ENCODE measurements around the gene FSD2. TPM values are rescaled to one million over a fixed set of nuclear protein-coding genes. Genes with fewer than 3 reads are reported as not detected.

Gene FSD2
- total and polyA plus RNA-seq, 2 of the 8 experiments (the other 6 are each of a cell fraction or from before 2014, with no cell fraction given), result 0.02 TPM; not detected in 1

GRCh38 chr15:82831894-82832600, 26.2 kb upstream of the FSD2 start:
- no peak overlapping the region for H2BK12ac ChIP-seq (ENCODE audit: low read depth, low read length)
- POLR2A ChIA-PET (ENCODE audit: partially characterized antibody), result no interaction called here
- H4K5ac ChIP-seq (ENCODE audit: insufficient read length, low read depth, low read length), result no peak overlapping the region
- WGBS, 2 experiments (ENCODE audit: extremely low coverage in 1 of 2, insufficient coverage in 1 of 2, insufficient read length in 1 of 2, insufficient replicate concordance in 2 of 2, low coverage in 1 of 2, low lambda C conversion rate in 2 of 2, missing lambda C conversion rate in 1 of 2), result 90% methylated on average over 5 of the region's 5 CpGs; no CpG with 5 or more reads in 1 of the 2 experiments
- H3K36me3 ChIP-seq (ENCODE audit: control insufficient read depth in 2 of 4, insufficient read depth in 4 of 4, low read length in 3 of 4), result peaks cover 0 to 25% (median 9%) of the 10 kb centered on the region in 4 experiments; a peak in 6 of 8 replicates
- no peak overlapping the region for H3K14ac ChIP-seq (ENCODE audit: insufficient read length)
- H3K27ac ChIP-seq (ENCODE audit: low read depth, low read length), result no peak overlapping the region
- no peaks in the 10 kb centered on the region for H4K20me1 ChIP-seq (replicated peaks in 1 of 2; ENCODE audit: control insufficient read depth in 1 of 2, insufficient read depth in 2 of 2, low read length in 2 of 2)
- FAIRE-seq, result no peak
- H2BK5ac ChIP-seq (ENCODE audit: low read depth, low read length), result no peak overlapping the region
- H4K8ac ChIP-seq (ENCODE audit: extremely low read depth, insufficient read depth, low read length), result no peak overlapping the region
- H3K27me3 ChIP-seq (replicated peaks in 1 of 4; ENCODE audit: control insufficient read depth in 3 of 4, extremely low read depth in 1 of 4, insufficient read depth in 3 of 4, low read length in 3 of 4), result no peaks in the 10 kb centered on the region
- no peak overlapping the region for H3K23ac ChIP-seq (ENCODE audit: insufficient read length)
- H3K4me3 ChIP-seq (ENCODE audit: extremely low read depth in 1 of 4, insufficient read depth in 2 of 4, low read depth in 3 of 4, low read length in 4 of 4), result no peak overlapping the region
- H3K4me2 ChIP-seq (ENCODE audit: insufficient read depth in 1 of 2, low read depth in 2 of 2, low read length in 2 of 2), result no peak overlapping the region
- no peak overlapping the region for H3K56ac ChIP-seq (replicated peaks; ENCODE audit: insufficient read length, low read depth, low read length)
- no peak overlapping the region for H2AFZ ChIP-seq (ENCODE audit: low read length)
- H3K79me1 ChIP-seq (ENCODE audit: low read depth, low read length), result no peaks in the 10 kb centered on the region
- no peaks in the 10 kb centered on the region for H3K9me3 ChIP-seq (ENCODE audit: insufficient read depth in 2 of 2, low read depth in 1 of 2, low read length in 1 of 2)
- H2BK15ac ChIP-seq (ENCODE audit: low read length), result no peak overlapping the region
- H2BK20ac ChIP-seq (ENCODE audit: low read length), result no peak overlapping the region
- no peaks in the 10 kb centered on the region for H3K79me2 ChIP-seq (ENCODE audit: control insufficient read depth in 1 of 2, insufficient read depth in 2 of 2, low read length in 2 of 2)
- H4K91ac ChIP-seq (replicated peaks; ENCODE audit: insufficient read length, low read length), result no peak overlapping the region
- no peaks in the 10 kb centered on the region for H3K4me1 ChIP-seq (replicated peaks in 1 of 4; ENCODE audit: control insufficient read depth in 3 of 4, insufficient read depth in 4 of 4, low read length in 3 of 4)
- H2AK5ac ChIP-seq (ENCODE audit: low read depth, low read length), result no peak overlapping the region
- no peaks in the 10 kb centered on the region for H3K23me2 ChIP-seq (ENCODE audit: low read depth, low read length)
- DNase-seq (ENCODE audit: low read depth in 1 of 2, low spot score in 2 of 2), result no peak
- CTCF ChIA-PET (ENCODE audit: partially characterized antibody), result interaction anchor here (0.7 to 2.0 kb wide), 5 partner anchors 14 to 192 kb away, joined by 3 to 6 read pairs (median 4); partner anchors contain the start of gene RAMAC
- no peak overlapping the region for H2BK120ac ChIP-seq (replicated peaks; ENCODE audit: low read depth, low read length)
- H3K4ac ChIP-seq (replicated peaks; ENCODE audit: insufficient read length, low read depth, low read length), result no peak overlapping the region
- H3K18ac ChIP-seq (ENCODE audit: extremely low read depth, low read length), result no peak overlapping the region
- no peak overlapping the region for H3K9ac ChIP-seq (replicated peaks in 1 of 4; ENCODE audit: extremely low read depth in 1 of 4, low read depth in 3 of 4, low read length in 3 of 4)
- TF ChIP-seq CTBP2 (IDR thresholded peaks at IDR 0.05; ENCODE audit: borderline replicate concordance, insufficient read depth, insufficient read length, low read length) (no peak), CHD1 (IDR thresholded peaks at IDR 0.05; ENCODE audit: low read depth, low read length) (no peak), PHF8 (conservative IDR thresholded peaks at IDR 0.05; ENCODE audit: low read depth, low read length) (no peak), USF2 (IDR thresholded peaks at IDR 0.05; ENCODE audit: low read length) (no peak), MAFK (IDR thresholded peaks at IDR 0.05; ENCODE audit: low read depth, low read length) (no peak), TAF7 (optimal IDR thresholded peaks at IDR 0.05; ENCODE audit: borderline replicate concordance, low read depth, low read length) (no peak), JUN (IDR thresholded peaks at IDR 0.05; ENCODE audit: low read depth, low read length) (no peak), EP300 (IDR thresholded peaks at IDR 0.05; ENCODE audit: borderline replicate concordance in 1 of 2, low read depth in 2 of 2, low read length in 2 of 2) (no peak), SAP30 (IDR thresholded peaks at IDR 0.05; ENCODE audit: insufficient read depth, insufficient replicate concordance, low read length) (no peak), POLR2AphosphoS5 (IDR thresholded peaks at IDR 0.05; ENCODE audit: low read depth, low read length) (no peak), GABPA (IDR thresholded peaks at IDR 0.05; ENCODE audit: borderline replicate concordance, insufficient read depth, low read length) (no peak)
